Mammary epithelial cell (primary cell): Measurements from ENCODE around the gene LAYN.

Experiments
- EZH2 ChIP-seq: IDR thresholded peaks from 2 replicates; pipeline ENCODE4 v1.6.1; 2012; ENCODE audit warnings: low read length, inconsistent platforms, borderline replicate concordance
- TF ChIP-seq, protein P1 (sequence below), 2 donors: IDR thresholded peaks in 1 of 2; conservative IDR thresholded peaks in 1 of 2; 2 replicates each; pipeline ENCODE4 v1.5.1; 2011 to 2012; ENCODE audit warnings: inconsistent platforms in 2 of 2, low read length in 2 of 2, mild to moderate bottlenecking in 2 of 2, control low read depth in 1 of 2, low read depth in 1 of 2; ENCODE audit not compliant: insufficient read depth in 1 of 2; ENCODE audit errors: extremely low read depth in 1 of 2

DNA sequence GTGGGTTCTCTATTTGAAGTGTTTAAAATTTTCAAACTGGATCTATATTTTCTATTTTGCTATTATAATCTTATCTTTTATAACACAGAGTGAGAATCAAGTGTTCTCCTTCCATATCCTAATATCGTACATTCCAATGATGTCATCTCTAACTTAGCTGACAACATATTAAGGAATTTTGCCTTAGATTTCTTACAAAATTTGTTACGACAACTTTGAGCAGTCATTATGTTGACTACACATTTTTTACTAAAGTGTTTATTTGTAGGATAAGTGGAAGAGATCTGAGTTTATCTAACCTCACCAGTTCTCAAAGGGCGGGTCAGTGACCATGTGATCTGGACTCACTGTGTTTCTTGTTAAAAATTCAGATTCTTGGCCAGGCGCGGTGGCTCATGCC is 41.0 kb upstream of the LAYN start:
- TF ChIP-seq, protein P1, sequence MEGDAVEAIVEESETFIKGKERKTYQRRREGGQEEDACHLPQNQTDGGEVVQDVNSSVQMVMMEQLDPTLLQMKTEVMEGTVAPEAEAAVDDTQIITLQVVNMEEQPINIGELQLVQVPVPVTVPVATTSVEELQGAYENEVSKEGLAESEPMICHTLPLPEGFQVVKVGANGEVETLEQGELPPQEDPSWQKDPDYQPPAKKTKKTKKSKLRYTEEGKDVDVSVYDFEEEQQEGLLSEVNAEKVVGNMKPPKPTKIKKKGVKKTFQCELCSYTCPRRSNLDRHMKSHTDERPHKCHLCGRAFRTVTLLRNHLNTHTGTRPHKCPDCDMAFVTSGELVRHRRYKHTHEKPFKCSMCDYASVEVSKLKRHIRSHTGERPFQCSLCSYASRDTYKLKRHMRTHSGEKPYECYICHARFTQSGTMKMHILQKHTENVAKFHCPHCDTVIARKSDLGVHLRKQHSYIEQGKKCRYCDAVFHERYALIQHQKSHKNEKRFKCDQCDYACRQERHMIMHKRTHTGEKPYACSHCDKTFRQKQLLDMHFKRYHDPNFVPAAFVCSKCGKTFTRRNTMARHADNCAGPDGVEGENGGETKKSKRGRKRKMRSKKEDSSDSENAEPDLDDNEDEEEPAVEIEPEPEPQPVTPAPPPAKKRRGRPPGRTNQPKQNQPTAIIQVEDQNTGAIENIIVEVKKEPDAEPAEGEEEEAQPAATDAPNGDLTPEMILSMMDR (conservative IDR thresholded peaks at IDR 0.05 in 1 of 2, IDR thresholded peaks at IDR 0.05 in 1 of 2; ENCODE audit: extremely low read depth in 1 of 2, insufficient read depth in 1 of 2, low read depth in 1 of 2, low read length in 2 of 2): no peak
- no peak for TF ChIP-seq EZH2
